Loucy (cell line): ENCODE measurements around the gene PDLIM7.

Experiments used
- H2AFZ ChIP-seq: fragments of 200-600 bp; sonication (generic); 2 replicates; pipeline ENCODE4 v1.6.0; 2016; ENCODE audit warnings: antibody characterized with exemption, mild to moderate bottlenecking, low read length, moderate library complexity
- H3F3A ChIP-seq: fragments of 200-600 bp; 2 replicates; pipeline ENCODE4 v1.6.0; 2016; ENCODE audit warnings: antibody characterized with exemption, low read depth, mild to moderate bottlenecking
- H3K27me3 ChIP-seq: fragments of 200-600 bp; sonication (generic); 2 replicates; pipeline ENCODE4 v1.6.1; 2014; ENCODE audit warnings: low read length, mild to moderate bottlenecking; ENCODE audit not compliant: insufficient read depth, poor library complexity, severe bottlenecking
- H3K36me3 ChIP-seq: fragments of 200-600 bp; sonication (generic); 2 replicates; pipeline ENCODE4 v1.6.1; 2016; ENCODE audit warnings: low read length; ENCODE audit not compliant: insufficient read depth
- H3K4me1 ChIP-seq: fragments of 200-600 bp; sonication (generic); 2 replicates; pipeline ENCODE4 v1.5.1; 2014; ENCODE audit warnings: low read length, mild to moderate bottlenecking; ENCODE audit not compliant: insufficient read depth, poor library complexity, severe bottlenecking
- H3K4me2 ChIP-seq: fragments of 200-600 bp; sonication (generic); 2 replicates; pipeline ENCODE4 v1.6.0; 2014; ENCODE audit warnings: antibody characterized with exemption, low read length, low read depth, mild to moderate bottlenecking; ENCODE audit not compliant: poor library complexity, severe bottlenecking
- H3K4me3 ChIP-seq: fragments of 200-600 bp; sonication (generic); 2 replicates; pipeline ENCODE4 v1.5.1; 2014; ENCODE audit warnings: low read length, mild to moderate bottlenecking, mixed read lengths; ENCODE audit not compliant: poor library complexity, severe bottlenecking
- H3K79me2 ChIP-seq: fragments of 200-600 bp; sonication (generic); 2 replicates; pipeline ENCODE4 v1.6.1; 2014; ENCODE audit warnings: low read length; ENCODE audit not compliant: insufficient read depth
- H3K9ac ChIP-seq: fragments of 200-600 bp; sonication (generic); 2 replicates; pipeline ENCODE4 v1.6.0; 2014; ENCODE audit warnings: mild to moderate bottlenecking, low read depth, low read length, moderate library complexity; ENCODE audit not compliant: poor library complexity, severe bottlenecking
- H3K9me2 ChIP-seq: fragments of 200-600 bp; sonication (generic); replicated peaks from 2 replicates; pipeline ENCODE4 v1.6.1; 2016; ENCODE audit warnings: low read depth, low read length, mixed read lengths
- H3K9me3 ChIP-seq: fragments of 200-600 bp; sonication (generic); 2 replicates; pipeline ENCODE4 v1.6.1; 2014; ENCODE audit warnings: mild to moderate bottlenecking, antibody characterized with exemption, low read length, low read depth; ENCODE audit not compliant: insufficient read depth
- H4K20me1 ChIP-seq: fragments of 200-600 bp; sonication (generic); 2 replicates; pipeline ENCODE4 v1.6.0; 2014; ENCODE audit warnings: antibody characterized with exemption, low read length, mild to moderate bottlenecking; ENCODE audit not compliant: insufficient read depth, poor library complexity, severe bottlenecking
- EZH2phosphoT487 ChIP-seq: fragments of 200-600 bp; IDR thresholded peaks from 2 replicates; pipeline ENCODE4 v1.6.1; 2018; ENCODE audit warnings: antibody characterized with exemption, mild to moderate bottlenecking, moderate library complexity, borderline replicate concordance
- TF ChIP-seq, protein P1 (sequence below): fragments of 200-600 bp; sonication (generic); conservative IDR thresholded peaks from 2 replicates; pipeline ENCODE4 v1.5.1; 2014; ENCODE audit warnings: mild to moderate bottlenecking, antibody characterized with exemption, low read length

PDLIM7 gene

DNA sequence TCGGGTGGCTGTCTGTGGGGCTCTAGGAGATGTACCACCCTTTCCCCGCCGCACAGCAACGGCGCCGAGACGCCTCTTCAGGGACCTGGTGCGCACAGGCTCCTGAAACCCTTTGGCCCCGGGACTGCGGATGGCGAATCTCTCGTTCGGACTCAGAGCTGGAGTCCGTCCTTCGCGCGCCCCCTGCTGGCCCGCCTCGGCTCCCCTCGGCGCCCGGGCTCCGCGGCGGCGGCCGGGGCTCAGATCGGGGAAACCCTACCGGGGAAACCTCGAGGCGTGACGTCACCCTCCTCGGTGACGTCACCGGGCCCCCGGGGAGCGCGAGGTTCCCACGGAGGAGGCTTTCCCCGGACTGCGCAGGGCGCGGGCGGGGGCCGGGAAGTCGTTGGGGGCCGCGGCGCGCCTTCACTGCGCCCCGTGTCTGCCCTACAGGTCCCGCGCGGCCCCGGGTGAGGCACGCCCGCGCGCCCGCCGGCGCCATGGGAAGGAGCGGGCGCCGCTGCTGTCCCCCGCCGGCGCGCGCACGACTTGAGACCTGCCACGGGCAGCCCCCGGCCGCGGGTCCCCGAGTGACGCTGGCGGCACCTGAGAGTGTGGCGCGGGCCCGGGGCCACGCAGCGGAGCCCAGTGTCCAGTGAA lies 42.9 kb downstream of the PDLIM7 start:
- Histone ChIP-seq H2AFZ (peak overlapping the region; percentile 73), H4K20me1 (peaks cover 13% of the 10 kb centered on the region), H3K27me3 (no peaks in the 10 kb centered on the region), H3K36me3 (no peaks in the 10 kb centered on the region), H3F3A (no peaks in the 10 kb centered on the region; the same call in 1 of the 2 replicates), H3K9ac (peak overlapping the region; percentile 90), H3K79me2 (no peaks in the 10 kb centered on the region), H3K4me2 (peak overlapping the region; percentile 80), H3K9me2 (no peaks in the 10 kb centered on the region), H3K4me1 (no peaks in the 10 kb centered on the region), H3K9me3 (no peaks in the 10 kb centered on the region), H3K4me3 (peak overlapping the region; percentile 79)
- TF ChIP-seq EZH2phosphoT487: no peak
- TF ChIP-seq, protein P1, sequence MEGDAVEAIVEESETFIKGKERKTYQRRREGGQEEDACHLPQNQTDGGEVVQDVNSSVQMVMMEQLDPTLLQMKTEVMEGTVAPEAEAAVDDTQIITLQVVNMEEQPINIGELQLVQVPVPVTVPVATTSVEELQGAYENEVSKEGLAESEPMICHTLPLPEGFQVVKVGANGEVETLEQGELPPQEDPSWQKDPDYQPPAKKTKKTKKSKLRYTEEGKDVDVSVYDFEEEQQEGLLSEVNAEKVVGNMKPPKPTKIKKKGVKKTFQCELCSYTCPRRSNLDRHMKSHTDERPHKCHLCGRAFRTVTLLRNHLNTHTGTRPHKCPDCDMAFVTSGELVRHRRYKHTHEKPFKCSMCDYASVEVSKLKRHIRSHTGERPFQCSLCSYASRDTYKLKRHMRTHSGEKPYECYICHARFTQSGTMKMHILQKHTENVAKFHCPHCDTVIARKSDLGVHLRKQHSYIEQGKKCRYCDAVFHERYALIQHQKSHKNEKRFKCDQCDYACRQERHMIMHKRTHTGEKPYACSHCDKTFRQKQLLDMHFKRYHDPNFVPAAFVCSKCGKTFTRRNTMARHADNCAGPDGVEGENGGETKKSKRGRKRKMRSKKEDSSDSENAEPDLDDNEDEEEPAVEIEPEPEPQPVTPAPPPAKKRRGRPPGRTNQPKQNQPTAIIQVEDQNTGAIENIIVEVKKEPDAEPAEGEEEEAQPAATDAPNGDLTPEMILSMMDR: peak; percentile 60

DNA sequence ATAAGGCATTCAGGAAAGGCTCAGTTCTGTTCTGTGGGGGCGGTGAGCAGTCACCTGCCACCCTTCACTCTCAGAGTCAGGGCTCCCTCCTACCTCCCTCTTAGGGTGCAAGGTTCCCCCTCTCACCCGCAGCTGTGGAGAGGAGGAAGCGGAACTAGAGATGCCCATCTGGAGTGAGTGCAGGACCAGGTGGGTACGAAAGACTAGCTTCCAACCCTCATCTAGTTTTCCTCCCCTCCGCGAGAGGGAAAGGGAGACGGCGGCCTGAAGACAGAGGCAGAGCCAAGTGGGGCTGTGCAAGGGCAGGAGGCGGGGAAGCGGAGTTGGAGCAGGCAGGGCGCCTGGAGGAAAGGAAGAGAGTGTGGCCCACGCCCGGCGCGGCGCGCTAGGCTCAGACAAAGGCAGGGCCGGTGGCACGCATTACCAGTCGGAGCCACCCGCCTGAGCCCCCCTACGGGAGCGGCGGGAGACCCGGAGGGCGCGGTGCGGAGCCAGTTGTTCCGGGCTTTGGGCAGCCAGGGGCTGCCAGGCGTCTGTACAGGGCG lies 43.5 kb downstream of the PDLIM7 start:
- Histone ChIP-seq H3K79me2 (no peaks in the 10 kb centered on the region), H3K9me3 (no peaks in the 10 kb centered on the region), H3K4me1 (no peaks in the 10 kb centered on the region), H3K9me2 (no peaks in the 10 kb centered on the region), H3K9ac (peak overlapping the region; percentile 90), H2AFZ (no peak overlapping the region), H3K4me3 (peak overlapping the region; percentile 79), H3K36me3 (no peaks in the 10 kb centered on the region), H4K20me1 (peaks cover 13% of the 10 kb centered on the region), H3F3A (no peaks in the 10 kb centered on the region; the same call in 1 of the 2 replicates), H3K27me3 (no peaks in the 10 kb centered on the region), H3K4me2 (peak overlapping the region; percentile 64)
- no peak for TF ChIP-seq EZH2phosphoT487
- TF ChIP-seq, protein P1: no peak

DNA sequence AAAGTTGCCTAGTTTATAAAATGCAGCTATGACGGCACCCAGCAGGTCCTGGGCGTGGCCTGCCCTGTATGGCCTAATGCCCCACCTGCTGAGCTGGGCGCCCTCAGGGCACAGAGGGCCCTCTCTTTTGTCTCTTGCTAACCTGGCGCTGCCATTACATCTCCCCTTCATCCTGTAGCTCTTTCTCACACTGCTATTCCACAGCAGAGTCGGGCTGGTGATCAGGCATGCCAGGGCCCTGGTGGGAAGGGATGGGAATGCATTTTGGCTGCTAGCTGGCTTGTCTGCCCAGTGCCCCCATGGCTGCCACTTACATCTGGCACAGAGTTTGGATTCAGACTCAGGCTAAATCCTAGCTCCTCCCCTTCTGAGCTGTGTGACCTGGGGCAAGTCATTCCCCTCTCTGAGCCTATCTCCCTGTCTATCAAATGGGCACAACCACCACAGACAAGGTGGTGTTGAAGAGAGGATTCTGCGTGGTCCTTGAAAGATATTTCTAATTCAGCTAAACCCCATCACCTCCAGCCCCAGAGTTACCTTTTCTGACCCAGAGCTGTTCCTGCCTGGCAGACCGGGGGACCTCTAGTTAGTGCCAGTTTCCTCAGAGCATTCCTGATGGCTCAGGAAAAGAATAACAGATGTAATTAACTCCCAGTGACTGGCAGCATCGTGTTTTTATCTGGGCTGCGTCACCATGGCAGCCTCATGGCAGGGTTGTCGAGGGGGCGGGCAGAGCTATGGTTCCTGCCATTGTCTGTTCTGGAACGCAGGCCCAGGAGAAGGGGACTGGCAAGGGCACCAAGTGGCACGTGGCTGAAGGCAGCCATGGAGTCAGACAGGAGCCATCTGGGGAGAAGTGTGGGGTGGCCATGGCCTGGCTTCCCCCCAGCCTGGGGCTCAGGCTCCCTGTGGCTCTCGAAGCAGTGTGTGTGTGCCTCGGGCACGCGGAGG lies 44.4 kb downstream of the PDLIM7 start:
- Histone ChIP-seq H3K9me2 (no peaks in the 10 kb centered on the region), H3K9me3 (no peaks in the 10 kb centered on the region), H3K9ac (no peak overlapping the region), H4K20me1 (peaks cover 13% of the 10 kb centered on the region), H3K79me2 (no peaks in the 10 kb centered on the region), H3K36me3 (no peaks in the 10 kb centered on the region), H3K27me3 (no peaks in the 10 kb centered on the region), H3K4me3 (no peak overlapping the region), H3K4me2 (no peak overlapping the region), H3K4me1 (no peaks in the 10 kb centered on the region), H3F3A (no peaks in the 10 kb centered on the region; the same call in 1 of the 2 replicates), H2AFZ (no peak overlapping the region)
- TF ChIP-seq, protein P1: no peak
- no peak for TF ChIP-seq EZH2phosphoT487
